ENCODE data around the gene HUWE1. TPM values are rescaled to one million over a fixed set of nuclear protein-coding genes. Genes with fewer than 3 reads are reported as not detected.

The HUWE1 gene
- total and polyA plus RNA-seq, 9 of the 15 experiments (the other 6 are each of a cell fraction or from before 2014, with no cell fraction given) = 23.9 to 204 (median 65.1) TPM

DNA sequence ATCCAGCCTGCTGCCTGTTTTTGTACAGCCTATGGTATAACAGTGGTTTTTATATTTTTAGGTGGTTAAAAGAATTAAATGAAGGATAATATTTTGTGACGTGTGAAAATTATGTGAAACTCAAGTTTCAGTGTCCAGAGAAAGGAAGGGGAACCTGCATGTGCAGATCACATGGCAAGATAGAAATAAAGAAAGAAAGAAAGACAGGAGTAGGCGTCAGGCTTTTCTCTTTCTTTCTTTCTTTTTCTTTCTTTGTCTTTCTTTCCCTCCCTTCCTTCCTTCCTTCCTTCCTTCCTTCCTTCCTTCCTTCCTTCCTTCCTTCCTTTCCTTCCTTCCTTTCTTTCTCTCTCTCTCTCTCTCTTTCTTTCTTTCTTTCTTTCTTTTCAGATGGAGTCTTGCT lies 42.0 kb upstream of the HUWE1 start:
- H3K79me2 ChIP-seq (ENCODE audit: control insufficient read depth, insufficient read depth, low read length) = no peaks in the 10 kb centered on the region
- no peak overlapping the region for H3K4me3 ChIP-seq
- WGBS (ENCODE audit: insufficient coverage, low coverage, missing lambda C conversion rate) = 0% methylated on average over 1 of the region's 2 CpGs
- no peak overlapping the region for H3K4me2 ChIP-seq (ENCODE audit: insufficient read depth, low read length)
- in situ Hi-C loops (cut with MboI) (no loop called here), intact Hi-C loops (cut with micrococcal nuclease) (no loop called here)
- no peak overlapping the region for H2AFZ ChIP-seq (ENCODE audit: low read depth, low read length)
- no peak for FAIRE-seq
- H3K27ac ChIP-seq (ENCODE audit: extremely low read depth, low read depth, low read length) = no peak overlapping the region
- ChIA-PET POLR2A (no interaction called here), CTCF (ENCODE audit: low intra/inter-chr PET ratio) (no interaction called here)
- TF ChIP-seq SOX6 (IDR thresholded peaks at IDR 0.05) (no peak), NBN (IDR thresholded peaks at IDR 0.05; ENCODE audit: low read depth) (no peak), HIVEP1 (CRISPR knock-in tag; IDR thresholded peaks at IDR 0.05) (no peak), RBM34 (IDR thresholded peaks at IDR 0.05; ENCODE audit: borderline replicate concordance, insufficient read depth, low read length) (no peak), ZC3H11A (IDR thresholded peaks at IDR 0.05; ENCODE audit: low read depth, low read length) (no peak), ZFP30 (CRISPR knock-in tag; IDR thresholded peaks at IDR 0.05; ENCODE audit: borderline replicate concordance) (no peak)
- TF ChIP-seq, protein P1, sequence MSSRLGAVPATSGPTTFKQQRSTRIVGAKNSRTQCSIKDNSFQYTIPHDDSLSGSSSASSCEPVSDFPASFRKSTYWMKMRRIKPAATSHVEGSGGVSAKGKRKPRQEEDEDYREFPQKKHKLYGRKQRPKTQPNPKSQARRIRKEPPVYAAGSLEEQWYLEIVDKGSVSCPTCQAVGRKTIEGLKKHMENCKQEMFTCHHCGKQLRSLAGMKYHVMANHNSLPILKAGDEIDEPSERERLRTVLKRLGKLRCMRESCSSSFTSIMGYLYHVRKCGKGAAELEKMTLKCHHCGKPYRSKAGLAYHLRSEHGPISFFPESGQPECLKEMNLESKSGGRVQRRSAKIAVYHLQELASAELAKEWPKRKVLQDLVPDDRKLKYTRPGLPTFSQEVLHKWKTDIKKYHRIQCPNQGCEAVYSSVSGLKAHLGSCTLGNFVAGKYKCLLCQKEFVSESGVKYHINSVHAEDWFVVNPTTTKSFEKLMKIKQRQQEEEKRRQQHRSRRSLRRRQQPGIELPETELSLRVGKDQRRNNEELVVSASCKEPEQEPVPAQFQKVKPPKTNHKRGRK (tag; IDR thresholded peaks at IDR 0.05) = peak; percentile 53
- TF ChIP-seq, protein P2, sequence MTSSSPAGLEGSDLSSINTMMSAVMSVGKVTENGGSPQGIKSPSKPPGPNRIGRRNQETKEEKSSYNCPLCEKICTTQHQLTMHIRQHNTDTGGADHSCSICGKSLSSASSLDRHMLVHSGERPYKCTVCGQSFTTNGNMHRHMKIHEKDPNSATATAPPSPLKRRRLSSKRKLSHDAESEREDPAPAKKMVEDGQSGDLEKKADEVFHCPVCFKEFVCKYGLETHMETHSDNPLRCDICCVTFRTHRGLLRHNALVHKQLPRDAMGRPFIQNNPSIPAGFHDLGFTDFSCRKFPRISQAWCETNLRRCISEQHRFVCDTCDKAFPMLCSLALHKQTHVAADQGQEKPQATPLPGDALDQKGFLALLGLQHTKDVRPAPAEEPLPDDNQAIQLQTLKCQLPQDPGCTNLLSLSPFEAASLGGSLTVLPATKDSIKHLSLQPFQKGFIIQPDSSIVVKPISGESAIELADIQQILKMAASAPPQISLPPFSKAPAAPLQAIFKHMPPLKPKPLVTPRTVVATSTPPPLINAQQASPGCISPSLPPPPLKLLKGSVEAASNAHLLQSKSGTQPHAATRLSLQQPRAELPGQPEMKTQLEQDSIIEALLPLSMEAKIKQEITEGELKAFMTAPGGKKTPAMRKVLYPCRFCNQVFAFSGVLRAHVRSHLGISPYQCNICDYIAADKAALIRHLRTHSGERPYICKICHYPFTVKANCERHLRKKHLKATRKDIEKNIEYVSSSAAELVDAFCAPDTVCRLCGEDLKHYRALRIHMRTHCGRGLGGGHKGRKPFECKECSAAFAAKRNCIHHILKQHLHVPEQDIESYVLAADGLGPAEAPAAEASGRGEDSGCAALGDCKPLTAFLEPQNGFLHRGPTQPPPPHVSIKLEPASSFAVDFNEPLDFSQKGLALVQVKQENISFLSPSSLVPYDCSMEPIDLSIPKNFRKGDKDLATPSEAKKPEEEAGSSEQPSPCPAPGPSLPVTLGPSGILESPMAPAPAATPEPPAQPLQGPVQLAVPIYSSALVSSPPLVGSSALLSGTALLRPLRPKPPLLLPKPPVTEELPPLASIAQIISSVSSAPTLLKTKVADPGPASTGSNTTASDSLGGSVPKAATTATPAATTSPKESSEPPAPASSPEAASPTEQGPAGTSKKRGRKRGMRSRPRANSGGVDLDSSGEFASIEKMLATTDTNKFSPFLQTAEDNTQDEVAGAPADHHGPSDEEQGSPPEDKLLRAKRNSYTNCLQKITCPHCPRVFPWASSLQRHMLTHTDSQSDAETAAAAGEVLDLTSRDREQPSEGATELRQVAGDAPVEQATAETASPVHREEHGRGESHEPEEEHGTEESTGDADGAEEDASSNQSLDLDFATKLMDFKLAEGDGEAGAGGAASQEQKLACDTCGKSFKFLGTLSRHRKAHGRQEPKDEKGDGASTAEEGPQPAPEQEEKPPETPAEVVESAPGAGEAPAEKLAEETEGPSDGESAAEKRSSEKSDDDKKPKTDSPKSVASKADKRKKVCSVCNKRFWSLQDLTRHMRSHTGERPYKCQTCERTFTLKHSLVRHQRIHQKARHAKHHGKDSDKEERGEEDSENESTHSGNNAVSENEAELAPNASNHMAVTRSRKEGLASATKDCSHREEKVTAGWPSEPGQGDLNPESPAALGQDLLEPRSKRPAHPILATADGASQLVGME (CRISPR knock-in tag; IDR thresholded peaks at IDR 0.05) = no peak
- no peaks in the 10 kb centered on the region for H3K36me3 ChIP-seq (ENCODE audit: control insufficient read depth, insufficient read depth, low read length)
- H3K9me3 ChIP-seq (replicated peaks; ENCODE audit: control insufficient read depth, insufficient read depth, low read depth, low read length) = no peaks in the 10 kb centered on the region
- peaks cover 0 to 9% of the 10 kb centered on the region in 2 experiments; a peak in 2 of 5 replicates for H3K27me3 ChIP-seq (ENCODE audit: control insufficient read depth in 2 of 2, insufficient read depth in 2 of 2, low read length in 2 of 2)
- H3K9ac ChIP-seq (ENCODE audit: insufficient read depth in 1 of 2, low read depth in 2 of 2, low read length in 2 of 2) = no peak overlapping the region
- BruUV-seq (replicated peaks) = no TSS peak
- no peak for ATAC-seq
- no peaks in the 10 kb centered on the region for H4K20me1 ChIP-seq (replicated peaks; ENCODE audit: control insufficient read depth, insufficient read depth, low read length)
- H3K9me1 ChIP-seq (ENCODE audit: control insufficient read depth, insufficient read depth, low read length) = no peaks in the 10 kb centered on the region
- no peak for DNase-seq (ENCODE audit: extremely low read depth in 1 of 4, low spot score in 3 of 4)
- no peaks in the 10 kb centered on the region; a peak in 1 of 5 replicates for H3K4me1 ChIP-seq (replicated peaks in 1 of 2; ENCODE audit: control insufficient read depth in 2 of 2, insufficient read depth in 2 of 2, low read length in 2 of 2)

Data from K562 (cell line).